GM12891 (cell line): ENCODE measurements around the gene PTPN5.

ENCODE experiments used
- PAX5 ChIP-seq: IDR thresholded peaks from 2 replicates; pipeline ENCODE4 v1.6.1; 2011; ENCODE audit warnings: low read length, moderate library complexity, mild to moderate bottlenecking; ENCODE audit not compliant: insufficient read depth, severe bottlenecking
- POLR2A ChIP-seq: IDR thresholded peaks from 2 replicates; pipeline ENCODE4 v1.6.1; 2011; ENCODE audit warnings: low read depth, low read length, control low read depth
- POLR2AphosphoS5 ChIP-seq: IDR thresholded peaks from 2 replicates; pipeline ENCODE4 v1.6.1; 2011; ENCODE audit warnings: low read depth, low read length, control low read depth
- POU2F2 ChIP-seq: IDR thresholded peaks from 2 replicates; pipeline ENCODE4 v1.6.1; 2011; ENCODE audit warnings: low read depth, mild to moderate bottlenecking, control low read depth, low read length, moderate library complexity
- SPI1 ChIP-seq: IDR thresholded peaks from 2 replicates; pipeline ENCODE4 v1.6.1; 2011; ENCODE audit warnings: low read depth, low read length, control low read depth
- TAF1 ChIP-seq: IDR thresholded peaks from 2 replicates; pipeline ENCODE4 v1.6.1; 2011; ENCODE audit warnings: low read depth, low read length, control low read depth

- no peak for TF ChIP-seq POLR2AphosphoS5
- no peak for TF ChIP-seq POLR2A
- no peak for TF ChIP-seq TAF1
- no peak for TF ChIP-seq SPI1
- no peak for TF ChIP-seq POU2F2
- TF ChIP-seq PAX5, result no peak
These were observed 59.4 kb downstream of the PTPN5 start for GRCh38 chr11:18731949-18732821.
